H1 (cell line): ENCODE data around the gene STXBP4. TPM values are rescaled to one million over a fixed set of nuclear protein-coding genes. Genes with fewer than 3 reads are reported as not detected.

Source experiments
- CTCF ChIA-PET: fragments of 300-600 bp; sonication (Branson Sonifier 250); formaldehyde crosslinking; loops from one replicate; lab custom pipeline; 2021; ENCODE audit not compliant: partially characterized antibody; lab: Charles Lee
- POLR2A ChIA-PET: fragments of 300-600 bp; sonication (Branson Sonifier 250); formaldehyde crosslinking; loops from one replicate; lab custom pipeline; 2021; ENCODE audit warnings: inconsistent platforms; ENCODE audit not compliant: partially characterized antibody; lab: Charles Lee
- DNase-seq, 2 experiments: peaks; one replicate each; pipeline versions ENCODE4 v3.0.0 to v3.0.0-alpha.2; 2010 to 2022; ENCODE audit warnings: low spot score in 2 of 2, low read depth in 1 of 2, mixed read lengths in 1 of 2
- FAIRE-seq: peaks from 2 replicates; lab custom pipeline; 2011; peaks lifted over from hg19 to GRCh38; lab: Jason Lieb, UNC
- H2AFZ ChIP-seq: 2 replicates; pipeline ENCODE4 v1.8.1; 2012; ENCODE audit warnings: low read length, inconsistent platforms
- H2AK5ac ChIP-seq: 2 replicates; pipeline ENCODE4 v1.6.1; 2013; ENCODE audit warnings: low read depth, low read length
- H2BK120ac ChIP-seq: replicated peaks from 2 replicates; pipeline ENCODE3; 2013; ENCODE audit warnings: low read depth, low read length, inconsistent platforms
- H2BK12ac ChIP-seq: 2 replicates; pipeline ENCODE4 v1.6.1; 2013; ENCODE audit warnings: low read depth, low read length
- H2BK15ac ChIP-seq: 2 replicates; pipeline ENCODE4 v1.6.1; 2013; ENCODE audit warnings: low read length
- H2BK20ac ChIP-seq: 2 replicates; pipeline ENCODE4 v1.6.1; 2013; ENCODE audit warnings: low read length
- H2BK5ac ChIP-seq: 2 replicates; pipeline ENCODE4 v1.6.1; 2013; ENCODE audit warnings: low read depth, low read length
- H3K14ac ChIP-seq: 2 replicates; pipeline ENCODE4 v1.6.1; 2013; ENCODE audit warnings: inconsistent platforms; ENCODE audit not compliant: insufficient read length
- H3K18ac ChIP-seq: 2 replicates; pipeline ENCODE4 v1.6.1; 2013; ENCODE audit warnings: low read length; ENCODE audit errors: extremely low read depth
- H3K23ac ChIP-seq: 2 replicates; pipeline ENCODE4 v1.6.1; 2013; ENCODE audit warnings: inconsistent platforms; ENCODE audit not compliant: insufficient read length
- H3K23me2 ChIP-seq: 2 replicates; pipeline ENCODE4 v1.6.1; 2013; ENCODE audit warnings: low read depth, low read length
- H3K27ac ChIP-seq: 2 replicates; pipeline ENCODE4 v1.6.1; 2011; ENCODE audit warnings: low read depth, low read length, inconsistent platforms
- H3K27me3 ChIP-seq, 4 experiments: replicated peaks in 1 of 4; 1 replicate in 1 of 4; 2 replicates in 3 of 4; pipeline versions ENCODE4 v1.6.1 to v1.8.1; 2011 to 2013; ENCODE audit warnings: low read length in 3 of 4, mild to moderate bottlenecking in 3 of 4, inconsistent platforms in 2 of 4, mixed read lengths in 2 of 4, moderate library complexity in 1 of 4; ENCODE audit not compliant: control insufficient read depth in 3 of 4, insufficient read depth in 3 of 4; ENCODE audit errors: extremely low read depth in 1 of 4
- H3K36me3 ChIP-seq, 4 experiments: 2 replicates each; pipeline versions ENCODE4 v1.6.1 to v1.8.1; 2011 to 2013; ENCODE audit warnings: mild to moderate bottlenecking in 4 of 4, low read length in 3 of 4, moderate library complexity in 2 of 4, control low read depth in 1 of 4, inconsistent platforms in 1 of 4; ENCODE audit not compliant: insufficient read depth in 4 of 4, control insufficient read depth in 2 of 4
- H3K4ac ChIP-seq: replicated peaks from 2 replicates; pipeline ENCODE3; 2013; ENCODE audit warnings: low read length, low read depth, mixed read lengths, inconsistent platforms; ENCODE audit not compliant: insufficient read length
- H3K4me1 ChIP-seq, 4 experiments: replicated peaks in 1 of 4; 1 replicate in 1 of 4; 2 replicates in 3 of 4; pipeline versions ENCODE4 v1.6.1 to v1.8.1; 2011 to 2013; ENCODE audit warnings: low read length in 3 of 4, inconsistent platforms in 2 of 4, mixed read lengths in 1 of 4; ENCODE audit not compliant: insufficient read depth in 4 of 4, control insufficient read depth in 3 of 4
- H3K4me2 ChIP-seq, 2 experiments: 2 replicates each; pipeline versions ENCODE4 v1.6.1 to v1.8.1; 2011 to 2013; ENCODE audit warnings: low read depth in 2 of 2, low read length in 2 of 2, control low read depth in 1 of 2, inconsistent platforms in 1 of 2, mild to moderate bottlenecking in 1 of 2; ENCODE audit not compliant: insufficient read depth in 1 of 2
- H3K4me3 ChIP-seq, 4 experiments: fragments of 200-600, 300-600 bp in 1 of 4; sonication (generic), shearing (Covaris generic), sonication (Bioruptor Twin) in 1 of 4; 2 replicates each; pipeline versions ENCODE4 v1.5.1 to v1.8.1; 2011 to 2016; ENCODE audit warnings: low read length in 4 of 4, low read depth in 3 of 4, control low read depth in 2 of 4, inconsistent platforms in 2 of 4, mild to moderate bottlenecking in 2 of 4, mixed read lengths in 1 of 4, moderate library complexity in 1 of 4; ENCODE audit not compliant: insufficient read depth in 2 of 4; ENCODE audit errors: extremely low read depth in 1 of 4
- H3K56ac ChIP-seq: replicated peaks from 2 replicates; pipeline ENCODE3; 2013; ENCODE audit warnings: low read depth, mild to moderate bottlenecking, mixed read lengths, low read length, inconsistent platforms; ENCODE audit not compliant: insufficient read length
- H3K79me1 ChIP-seq: 2 replicates; pipeline ENCODE4 v1.6.1; 2013; ENCODE audit warnings: low read depth, low read length, control low read depth
- H3K79me2 ChIP-seq, 2 experiments: 2 replicates each; pipeline versions ENCODE4 v1.6.1 to v1.8.1; 2012 to 2013; ENCODE audit warnings: low read length in 2 of 2, mild to moderate bottlenecking in 2 of 2, inconsistent platforms in 1 of 2; ENCODE audit not compliant: insufficient read depth in 2 of 2, control insufficient read depth in 1 of 2
- H3K9ac ChIP-seq, 4 experiments: replicated peaks in 1 of 4; 1 replicate in 1 of 4; 2 replicates in 3 of 4; pipeline versions ENCODE4 v1.6.1 to v1.8.1; 2011 to 2013; ENCODE audit warnings: low read depth in 3 of 4, low read length in 3 of 4, control low read depth in 2 of 4, mild to moderate bottlenecking in 2 of 4, moderate library complexity in 2 of 4, inconsistent platforms in 1 of 4; ENCODE audit errors: extremely low read depth in 1 of 4
- H3K9me3 ChIP-seq, 2 experiments: 2 replicates each; pipeline versions ENCODE4 v1.6.1 to v1.8.1; 2012 to 2013; ENCODE audit warnings: mild to moderate bottlenecking in 2 of 2, moderate library complexity in 2 of 2, control low read depth in 1 of 2, inconsistent platforms in 1 of 2, low read depth in 1 of 2, low read length in 1 of 2, mixed read lengths in 1 of 2; ENCODE audit not compliant: insufficient read depth in 2 of 2
- H4K20me1 ChIP-seq, 2 experiments: replicated peaks in 1 of 2; 2 replicates each; pipeline versions ENCODE3 to v1.8.1; 2011 to 2013; ENCODE audit warnings: inconsistent platforms in 2 of 2, low read length in 2 of 2, mild to moderate bottlenecking in 1 of 2; ENCODE audit not compliant: insufficient read depth in 2 of 2, control insufficient read depth in 1 of 2
- H4K5ac ChIP-seq: 2 replicates; pipeline ENCODE4 v1.6.1; 2013; ENCODE audit warnings: low read length, low read depth, mixed read lengths, inconsistent platforms; ENCODE audit not compliant: insufficient read length
- H4K8ac ChIP-seq: 2 replicates; pipeline ENCODE4 v1.8.0; 2013; ENCODE audit warnings: mild to moderate bottlenecking, moderate library complexity, low read length, inconsistent platforms; ENCODE audit not compliant: insufficient read depth; ENCODE audit errors: extremely low read depth
- H4K91ac ChIP-seq: replicated peaks from 2 replicates; pipeline ENCODE3; 2013; ENCODE audit warnings: low read length, mixed read lengths, inconsistent platforms; ENCODE audit not compliant: insufficient read length
- ASH2L ChIP-seq: fragments of 200-600, 300-600 bp; sonication (generic); IDR thresholded peaks from one replicate; pipeline ENCODE4 v1.7.1; 2017; ENCODE audit warnings: low read length
- BACH1 ChIP-seq: IDR thresholded peaks from 2 replicates; pipeline ENCODE4 v1.6.1; 2012; ENCODE audit warnings: low read length, improper control_type of control experiment
- CTBP2 ChIP-seq: IDR thresholded peaks from 2 replicates; pipeline ENCODE4 v1.7.0; 2011; ENCODE audit warnings: borderline replicate concordance, mild to moderate bottlenecking, moderate library complexity, mixed read lengths, low read length; ENCODE audit not compliant: insufficient read depth, insufficient read length
- EP300 ChIP-seq, 2 experiments: IDR thresholded peaks; 1 replicate in 1 of 2; 2 replicates in 1 of 2; pipeline ENCODE4 v1.6.1; 2011 to 2012; ENCODE audit warnings: low read depth in 2 of 2, low read length in 2 of 2, mild to moderate bottlenecking in 2 of 2, borderline replicate concordance in 1 of 2, inconsistent platforms in 1 of 2, moderate library complexity in 1 of 2
- GTF2F1 ChIP-seq: IDR thresholded peaks from 2 replicates; pipeline ENCODE4 v1.6.1; 2012; ENCODE audit warnings: low read depth, low read length, improper control_type of control experiment, borderline replicate concordance
- NRF1 ChIP-seq: IDR thresholded peaks from 2 replicates; pipeline ENCODE4 v1.6.1; 2011; ENCODE audit warnings: mild to moderate bottlenecking, low read depth, low read length, improper control_type of control experiment
- POU5F1 ChIP-seq: IDR thresholded peaks from 2 replicates; pipeline ENCODE4 v1.6.1; 2011; ENCODE audit warnings: low read depth, mild to moderate bottlenecking, low read length, moderate library complexity
- RFX5 ChIP-seq: IDR thresholded peaks from 2 replicates; pipeline ENCODE4 v1.6.1; 2011; ENCODE audit warnings: low read depth, low read length, improper control_type of control experiment, borderline replicate concordance
- SIRT6 ChIP-seq: IDR thresholded peaks from one replicate; pipeline ENCODE4 v1.7.1; 2012; ENCODE audit warnings: low read length, inconsistent platforms
- SP4 ChIP-seq: IDR thresholded peaks from 2 replicates; pipeline ENCODE4 v1.6.1; 2012; ENCODE audit warnings: low read length, inconsistent platforms
- TCF12 ChIP-seq: IDR thresholded peaks from 2 replicates; pipeline ENCODE4 v1.6.1; 2011; ENCODE audit warnings: low read depth, mild to moderate bottlenecking, low read length
- TEAD4 ChIP-seq: IDR thresholded peaks from 2 replicates; pipeline ENCODE4 v1.6.1; 2012; ENCODE audit warnings: low read depth, low read length, inconsistent platforms, mixed read lengths
- WGBS, 2 experiments: shearing (Covaris generic) in 1 of 2; methylation state at CpG; one replicate each; pipeline versions ENCODE4 v1.1.6 to v1.1.7; 2013 to 2015; ENCODE audit warnings: low lambda C conversion rate in 2 of 2, mixed read lengths in 2 of 2, inconsistent platforms in 1 of 2, low coverage in 1 of 2, missing lambda C conversion rate in 1 of 2; ENCODE audit not compliant: insufficient replicate concordance in 2 of 2, insufficient coverage in 1 of 2, insufficient read length in 1 of 2; ENCODE audit errors: extremely low coverage in 1 of 2, missing lambda C conversion rate in 1 of 2; 5-methylcytosine and 5-hydroxymethylcytosine counted together
- polyA plus RNA-seq, 7 experiments: library from polyadenylated mRNA; depleted of rRNA in 3 of 7; stranded (reverse) in 5 of 7; unstranded in 2 of 7; fragments of >200 nt in 5 of 7; fragments of 200-250 nt in 2 of 7; gene quantifications; 1 replicate in 5 of 7; 2 replicates in 1 of 7; 4 replicates in 1 of 7; pipeline versions ENCODE4 v1.2.1 to v1.2.3, GENCODE V29; 2011 to 2013; ENCODE audit warnings: missing spikeins in 2 of 7, mixed read lengths in 2 of 7
- total RNA-seq: library from RNA; stranded (reverse); fragmentation: NEBNext Ultra II Directional; extraction: Animal tissue kit (Norgen Biotek cat#: 25700); gene quantifications from 2 replicates; pipeline ENCODE4 v1.2.1, GENCODE V29; 2021
- TF ChIP-seq, protein P1 (sequence below): IDR thresholded peaks from 2 replicates; pipeline ENCODE4 v1.6.1; 2012; ENCODE audit warnings: inconsistent platforms

STXBP4 gene
- total and polyA plus RNA-seq, 2 of the 8 experiments (the other 6 are each of a cell fraction or from before 2014, with no cell fraction given) = 3.2 to 18.5 TPM

DNA sequence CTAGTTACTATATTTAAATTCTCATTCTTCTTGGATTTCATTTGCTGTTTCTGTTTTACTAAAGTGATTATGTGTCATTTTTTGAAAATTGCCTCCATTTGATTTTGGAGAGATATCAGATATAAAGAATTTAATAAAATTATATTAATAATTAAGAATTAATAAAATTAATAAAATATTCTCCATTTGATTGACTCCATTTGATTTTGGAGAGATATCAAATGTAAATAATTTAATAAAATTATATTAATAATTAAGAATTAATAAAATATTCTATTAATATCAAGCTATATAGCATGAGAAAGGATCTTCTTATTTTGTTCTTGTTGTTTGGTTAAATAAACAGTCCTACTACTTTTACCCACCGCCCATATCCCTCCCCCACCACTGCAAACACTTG lies 23.0 kb downstream of the STXBP4 start:
- H3K79me1 ChIP-seq = no peaks in the 10 kb centered on the region
- no peak overlapping the region for H3K4ac ChIP-seq
- H3K36me3 ChIP-seq = peaks cover 0 to 4% (median 0%) of the 10 kb centered on the region in 4 experiments; a peak in 1 of 8 replicates
- no peak overlapping the region for H4K8ac ChIP-seq
- ChIA-PET CTCF (interaction anchor here (1.3 to 7.6 kb wide), 4 partner anchors 13 to 365 kb away, joined by 3 to 107 read pairs (median 14); no protein-coding TSS in a partner anchor), POLR2A (interaction anchor here (1.6 kb wide), 1 partner anchor 23 kb away, joined by 3 read pairs; the partner anchor contains the start of genes COX11 and STXBP4)
- no peak overlapping the region for H2BK5ac ChIP-seq
- no peak overlapping the region for H3K23ac ChIP-seq
- WGBS, 2 experiments = 100% methylated on average over 1 of the region's 1 CpG; no CpG with 5 or more reads in 1 of the 2 experiments
- H3K27me3 ChIP-seq = no peaks in the 10 kb centered on the region
- H3K9me3 ChIP-seq = no peaks in the 10 kb centered on the region
- no peak overlapping the region for H3K56ac ChIP-seq
- no peak overlapping the region for H3K14ac ChIP-seq
- H3K4me3 ChIP-seq = no peak overlapping the region
- no peak overlapping the region for H2BK20ac ChIP-seq
- H2AFZ ChIP-seq = no peak overlapping the region
- no peak overlapping the region for H3K9ac ChIP-seq
- no peak overlapping the region for H3K18ac ChIP-seq
- H3K79me2 ChIP-seq = no peaks in the 10 kb centered on the region
- no peaks in the 10 kb centered on the region for H4K20me1 ChIP-seq
- H4K5ac ChIP-seq = no peak overlapping the region
- H2BK15ac ChIP-seq = no peak overlapping the region
- DNase-seq = no peak
- no peak overlapping the region for H2BK12ac ChIP-seq
- H2BK120ac ChIP-seq = no peak overlapping the region
- H3K27ac ChIP-seq = no peak overlapping the region
- H3K4me1 ChIP-seq = no peaks in the 10 kb centered on the region
- no peak overlapping the region for H2AK5ac ChIP-seq
- no peak for FAIRE-seq
- H3K23me2 ChIP-seq = no peaks in the 10 kb centered on the region
- no peak overlapping the region for H3K4me2 ChIP-seq
- H4K91ac ChIP-seq = no peak overlapping the region
- TF ChIP-seq, protein P1, sequence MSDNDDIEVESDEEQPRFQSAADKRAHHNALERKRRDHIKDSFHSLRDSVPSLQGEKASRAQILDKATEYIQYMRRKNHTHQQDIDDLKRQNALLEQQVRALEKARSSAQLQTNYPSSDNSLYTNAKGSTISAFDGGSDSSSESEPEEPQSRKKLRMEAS = no peak
- TF ChIP-seq NRF1 (no peak), RFX5 (no peak), TCF12 (no peak), ASH2L (no peak), SIRT6 (no peak), POU5F1 (no peak), BACH1 (no peak), TEAD4 (no peak), SP4 (no peak), GTF2F1 (no peak), CTBP2 (no peak), EP300 (IDR thresholded peaks at IDR 0.05; ENCODE audit: borderline replicate concordance in 1 of 2, low read depth in 2 of 2, low read length in 2 of 2) (no peak)
